Endothelial cell of umbilical vein (primary cell): ENCODE measurements around the gene RPL37A. TPM values are rescaled to one million over a fixed set of nuclear protein-coding genes. Genes with fewer than 3 reads are reported as not detected.
A peak's percentile ranks its signal among the peaks of the same experiment; 100 is the strongest.

Source experiments
- BruUV-seq: library from RNA; stranded (reverse); fragments of 400-500 nt; replicated peaks from 2 replicates; lab custom pipeline; 2021; lab: Mats Ljungman, UMichigan
- CTCF ChIA-PET: fragments of 300-600, 350-600 bp; sonication (Branson Sonifier 250); formaldehyde crosslinking; loops from one replicate; lab custom pipeline; 2021; ENCODE audit warnings: antibody characterized with exemption, inconsistent platforms; lab: Charles Lee
- POLR2A ChIA-PET: fragments of 300-600, 350-600 bp; sonication (Branson Sonifier 250); formaldehyde crosslinking; loops from one replicate; lab custom pipeline; 2021; ENCODE audit warnings: antibody characterized with exemption, inconsistent platforms; lab: Charles Lee
- DNase-seq: peaks from one replicate; pipeline ENCODE4 v3.0.0-alpha.2; 2011; ENCODE audit warnings: low read depth, low spot score
- FAIRE-seq: peaks from 2 replicates; lab custom pipeline; 2011; peaks lifted over from hg19 to GRCh38; lab: Jason Lieb, UNC
- H2AFZ ChIP-seq: 2 replicates; pipeline ENCODE4 v1.6.0; 2012; ENCODE audit warnings: low read depth, low read length, control low read depth, inconsistent platforms
- H3K27ac ChIP-seq: 2 replicates; pipeline ENCODE4 v1.5.1; 2011; ENCODE audit warnings: low read depth, mild to moderate bottlenecking, control low read depth, low read length, moderate library complexity; ENCODE audit not compliant: insufficient read depth
- H3K27me3 ChIP-seq, 2 experiments: 2 replicates each; pipeline versions ENCODE4 v1.6.0 to v1.6.1; 2011; ENCODE audit warnings: low read length in 2 of 2, mixed read lengths in 1 of 2; ENCODE audit not compliant: control insufficient read depth in 2 of 2, insufficient read depth in 2 of 2
- H3K36me3 ChIP-seq, 2 experiments: 2 replicates in 1 of 2; 3 replicates in 1 of 2; pipeline ENCODE4 v1.5.1; 2011; ENCODE audit warnings: low read length in 2 of 2, mild to moderate bottlenecking in 1 of 2, moderate library complexity in 1 of 2; ENCODE audit not compliant: control insufficient read depth in 2 of 2, insufficient read depth in 2 of 2; ENCODE audit errors: extremely low read depth in 1 of 2
- H3K4me1 ChIP-seq: 3 replicates; pipeline ENCODE4 v1.5.1; 2011; ENCODE audit warnings: mild to moderate bottlenecking, low read length; ENCODE audit not compliant: control insufficient read depth, insufficient read depth; ENCODE audit errors: extremely low read depth
- H3K4me2 ChIP-seq: 2 replicates; pipeline ENCODE4 v1.6.1; 2011; ENCODE audit warnings: low read length, control low read depth, mixed read lengths; ENCODE audit not compliant: insufficient read depth
- H3K4me3 ChIP-seq, 3 experiments: fragments of 200-600 bp in 1 of 3; sonication (generic), shearing (Covaris generic) in 1 of 3; replicated peaks in 1 of 3; 2 replicates each; pipeline ENCODE4 v1.5.1; 2011 to 2016; ENCODE audit warnings: control low read depth in 3 of 3, low read length in 3 of 3, mild to moderate bottlenecking in 2 of 3, inconsistent platforms in 1 of 3, low read depth in 1 of 3, moderate library complexity in 1 of 3; ENCODE audit not compliant: insufficient read depth in 1 of 3
- H3K79me2 ChIP-seq: 2 replicates; pipeline ENCODE4 v1.6.0; 2012; ENCODE audit warnings: low read length, inconsistent platforms; ENCODE audit not compliant: control insufficient read depth, insufficient read depth
- H3K9ac ChIP-seq: replicated peaks from 2 replicates; pipeline ENCODE3; 2011; ENCODE audit warnings: low read length, control low read depth; ENCODE audit not compliant: insufficient read depth; ENCODE audit errors: extremely low read depth
- H3K9me1 ChIP-seq: replicated peaks from 3 replicates; pipeline ENCODE4 v1.6.0; 2011; ENCODE audit warnings: mild to moderate bottlenecking, low read length; ENCODE audit not compliant: control insufficient read depth, insufficient read depth; ENCODE audit errors: extremely low read depth
- H3K9me3 ChIP-seq: replicated peaks from 2 replicates; pipeline ENCODE4 v1.5.1; 2012; ENCODE audit warnings: low read length, inconsistent platforms; ENCODE audit not compliant: control insufficient read depth, insufficient read depth
- H4K20me1 ChIP-seq: replicated peaks from 2 replicates; pipeline ENCODE3; 2011; ENCODE audit warnings: mild to moderate bottlenecking, low read length; ENCODE audit not compliant: control insufficient read depth, insufficient read depth; ENCODE audit errors: extremely low read depth
- CTCF ChIP-seq, 2 donors: IDR thresholded peaks; 1 replicate in 1 of 2; 2 replicates in 1 of 2; pipeline ENCODE4 v1.5.1; 2011; ENCODE audit warnings: low read length in 2 of 2, mild to moderate bottlenecking in 2 of 2, moderate library complexity in 2 of 2, control low read depth in 1 of 2, inconsistent platforms in 1 of 2, low read depth in 1 of 2; ENCODE audit not compliant: insufficient read depth in 1 of 2; ENCODE audit errors: extremely low read depth in 1 of 2
- EZH2 ChIP-seq: IDR thresholded peaks from 2 replicates; pipeline ENCODE4 v1.6.1; 2012; ENCODE audit warnings: borderline replicate concordance, low read depth, mild to moderate bottlenecking, moderate library complexity, low read length, inconsistent platforms; ENCODE audit not compliant: severe bottlenecking
- FOS ChIP-seq: IDR thresholded peaks from 2 replicates; pipeline ENCODE4 v1.6.1; 2011; ENCODE audit warnings: mild to moderate bottlenecking, low read length, moderate library complexity, borderline replicate concordance; ENCODE audit not compliant: insufficient read depth
- GATA2 ChIP-seq: IDR thresholded peaks from 2 replicates; pipeline ENCODE4 v1.7.0; 2011; ENCODE audit warnings: low read depth, mild to moderate bottlenecking, moderate library complexity, mixed read lengths, low read length; ENCODE audit not compliant: insufficient read length, insufficient read depth
- JUN ChIP-seq: IDR thresholded peaks from 2 replicates; pipeline ENCODE4 v1.6.1; 2011; ENCODE audit warnings: borderline replicate concordance, low read depth; ENCODE audit not compliant: insufficient read length, insufficient read depth
- MAX ChIP-seq: IDR thresholded peaks from 2 replicates; pipeline ENCODE4 v1.6.1; 2011; ENCODE audit not compliant: insufficient read depth, insufficient read length
- MYC ChIP-seq: IDR thresholded peaks from one replicate; pipeline ENCODE4 v1.6.1; 2011; ENCODE audit warnings: mild to moderate bottlenecking, low read depth, low read length
- POLR2A ChIP-seq: IDR thresholded peaks from 2 replicates; pipeline ENCODE4 v1.6.1; 2012; ENCODE audit warnings: low read depth, mild to moderate bottlenecking, control low read depth, low read length
- POLR2AphosphoS5 ChIP-seq: IDR thresholded peaks from 2 replicates; pipeline ENCODE4 v1.6.1; 2012; ENCODE audit warnings: low read depth, mild to moderate bottlenecking, control low read depth, low read length, moderate library complexity; ENCODE audit not compliant: insufficient read depth
- dilution Hi-C: fragments of 300-500 bp; cut with MboI; formaldehyde crosslinking; loops from one replicate; pipeline ENCODE4 v1.15.0; 2019; ENCODE audit warnings: low sequenced_read_pairs; ENCODE audit not compliant: extremely low pct_ligation_motif_present
- intact Hi-C: fragments of 100-400 bp; cut with micrococcal nuclease; formaldehyde crosslinking; loops from one replicate; pipeline ENCODE4 v1.10.0; 2022
- polyA plus RNA-seq, 4 experiments: library from polyadenylated mRNA; depleted of rRNA in 3 of 4; stranded (reverse) in 3 of 4; unstranded in 1 of 4; fragments of >200 nt; gene quantifications; 2 replicates each; pipeline versions ENCODE4 v1.2.1 to v1.2.3, GENCODE V29; 2011 to 2012; ENCODE audit warnings: missing spikeins in 1 of 4
- total RNA-seq: library from RNA; stranded (reverse); gene quantifications from 2 replicates; pipeline ENCODE4 v1.2.3, GENCODE V29; 2021

Gene RPL37A
- total and polyA plus RNA-seq, 2 donors (not counting 3 experiments of a cell fraction or from before 2014, with no cell fraction given) = 1,889 to 2,628 TPM

DNA sequence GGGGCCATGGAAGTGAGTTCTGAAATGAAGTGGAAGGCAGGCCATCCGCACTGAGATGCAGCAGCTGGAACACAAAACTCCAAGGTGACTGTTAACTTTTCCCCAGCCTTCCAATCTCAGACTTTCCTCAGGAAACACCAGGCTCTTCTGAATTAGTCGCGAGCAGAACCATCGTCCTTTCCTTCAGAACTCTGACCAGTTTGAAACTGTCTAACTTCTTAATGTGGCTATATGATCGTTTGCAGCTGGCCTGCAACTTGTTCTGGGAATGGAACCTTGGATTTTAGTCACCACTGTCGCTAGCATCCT lies 620 bp upstream of the RPL37A start:
- Histone ChIP-seq H3K27ac (peak overlapping the region; percentile 33), H3K4me3 (peak overlapping the region; percentile 37 to 99 (median 85)), H4K20me1 (no peaks in the 10 kb centered on the region), H3K79me2 (peaks cover 44% of the 10 kb centered on the region), H3K4me2 (peak overlapping the region; percentile 78), H3K36me3 (peaks cover 22 to 24% of the 10 kb centered on the region in 2 experiments), H3K27me3 (no peaks in the 10 kb centered on the region), H2AFZ (peak overlapping the region; percentile 74), H3K9me3 (no peaks in the 10 kb centered on the region), H3K9me1 (no peaks in the 10 kb centered on the region), H3K9ac (peak overlapping the region; percentile 52), H3K4me1 (peaks cover 49% of the 10 kb centered on the region)
- no peak for FAIRE-seq
- intact Hi-C loops (loop anchor here (1.0 to 10.0 kb wide), 7 partner anchors 37 to 386 kb away; partner anchors contain the start of gene SMARCAL1), dilution Hi-C loops (no loop called here)
- BruUV-seq = no TSS peak
- POLR2A ChIA-PET = interaction anchor here (0.6 to 2.2 kb wide), 11 partner anchors 9 to 126 kb away, joined by 3 to 12 read pairs (median 4); partner anchors contain the start of genes MARCHF4 and SMARCAL1
- CTCF ChIA-PET = interaction anchor here (1.0 to 1.7 kb wide), 3 partner anchors 20 to 170 kb away, joined by 3 to 9 read pairs (median 3); partner anchors contain the start of gene SMARCAL1
- TF ChIP-seq FOS (no peak), GATA2 (no peak), MYC (no peak)
- no peak for DNase-seq

- H3K36me3 ChIP-seq = peaks cover 29 to 33% of the 10 kb centered on the region in 2 experiments
Observed at GRCh38 chr2:216499641-216500218, 1.1 kb downstream of the RPL37A start.

More at GRCh38 chr2:216499641-216500218, 1.1 kb downstream of the RPL37A start:
- intact Hi-C loops = loop anchor here (2.0 to 10.0 kb wide), 5 partner anchors 35 to 387 kb away; no protein-coding TSS in a partner anchor
- dilution Hi-C loops = no loop called here
- peak overlapping the region; percentile 99 for H3K9ac ChIP-seq
- H3K4me3 ChIP-seq = peak overlapping the region; percentile 85 to 99 (median 99)
- no peak for TF ChIP-seq MYC
- no peak for TF ChIP-seq POLR2AphosphoS5
- no peak for TF ChIP-seq FOS
- no peak for TF ChIP-seq JUN
- TF ChIP-seq GATA2 = no peak
- no peak for TF ChIP-seq POLR2A
- TF ChIP-seq EZH2 = no peak
- no peak for TF ChIP-seq MAX
- no peak for TF ChIP-seq CTCF (IDR thresholded peaks at IDR 0.05; ENCODE audit: extremely low read depth in 1 of 2, insufficient read depth in 1 of 2, low read depth in 1 of 2, low read length in 2 of 2)
- no peak for DNase-seq
- H3K4me1 ChIP-seq = peaks cover 40% of the 10 kb centered on the region
- peaks cover 52% of the 10 kb centered on the region for H3K79me2 ChIP-seq
- FAIRE-seq = no peak
- no peaks in the 10 kb centered on the region for H3K27me3 ChIP-seq
- peak overlapping the region; percentile 81 for H3K27ac ChIP-seq
- no TSS peak for BruUV-seq
- H4K20me1 ChIP-seq = no peaks in the 10 kb centered on the region
- ChIA-PET CTCF (no interaction called here), POLR2A (no interaction called here)
- H3K9me3 ChIP-seq = no peaks in the 10 kb centered on the region
- H3K9me1 ChIP-seq = no peaks in the 10 kb centered on the region
- H3K4me2 ChIP-seq = peak overlapping the region; percentile 94
- no peak overlapping the region for H2AFZ ChIP-seq
